ENCODE data around the gene KDM4C. TPM values are rescaled to one million over a fixed set of nuclear protein-coding genes. Genes with fewer than 3 reads are reported as not detected.

Gene KDM4C
- total and polyA plus RNA-seq, 2 of the 13 experiments (the other 11 are each of a cell fraction or from before 2014, with no cell fraction given), result 19.4 to 23.6 TPM

- no peak overlapping the region for H3K4me2 ChIP-seq (ENCODE audit: low read depth, low read length)
- H3K79me2 ChIP-seq (ENCODE audit: insufficient read depth, low read length), result peaks cover 1% of the 10 kb centered on the region
- WGBS (ENCODE audit: low lambda C conversion rate), result 86% methylated on average over 1 of the region's 2 CpGs
- ATAC-seq (no peak), DNase-seq (ENCODE audit: low spot score) (no peak), FAIRE-seq (no peak)
- no peaks in the 10 kb centered on the region for H4K20me1 ChIP-seq (ENCODE audit: insufficient read depth, low read length)
- TF ChIP-seq IKZF5 (CRISPR knock-in tag; IDR thresholded peaks at IDR 0.05), result no peak
- no peak for TF ChIP-seq ZNF883 (CRISPR knock-in tag; IDR thresholded peaks at IDR 0.05; ENCODE audit: not compliant biosample characterization)
- TF ChIP-seq RFX1 (IDR thresholded peaks at IDR 0.05), result no peak
- no peak for TF ChIP-seq REPIN1 (CRISPR knock-in tag; IDR thresholded peaks at IDR 0.05; ENCODE audit: borderline replicate concordance, low read depth)
- TF ChIP-seq SRSF4 (IDR thresholded peaks at IDR 0.05; ENCODE audit: low read depth, low read length, poor library complexity, severe bottlenecking), result no peak
- no peak for TF ChIP-seq POLR2A (IDR thresholded peaks at IDR 0.05; ENCODE audit: insufficient read depth in 1 of 2, low read depth in 2 of 2, low read length in 2 of 2)
- TF ChIP-seq HIC2 (CRISPR knock-in tag; IDR thresholded peaks at IDR 0.05; ENCODE audit: low read depth), result no peak
- TF ChIP-seq ATF4 (CRISPR knock-in tag; IDR thresholded peaks at IDR 0.05), result no peak
- no peak for TF ChIP-seq ZNF281 (CRISPR knock-in tag; IDR thresholded peaks at IDR 0.05; ENCODE audit: borderline replicate concordance)
- no peak for TF ChIP-seq NCOA1 (CRISPR knock-in tag; IDR thresholded peaks at IDR 0.05)
- no peak for TF ChIP-seq ZNF503 (CRISPR knock-in tag; IDR thresholded peaks at IDR 0.05)
- ChIA-PET CTCF (ENCODE audit: low intra/inter-chr PET ratio, low total read pairs) (no interaction called here), POLR2A (no interaction called here)
- H3K27ac ChIP-seq (ENCODE audit: extremely low read length, insufficient read depth, low read length), result no peak overlapping the region
- in situ Hi-C loops (cut with HindIII; ENCODE audit: extremely low pct_ligation_motif_present, low pct_unique_long_range_greater_than_20kb) (no loop called here), intact Hi-C loops (cut with micrococcal nuclease; ENCODE audit: unreplicated experiment) (no loop called here)
- no peak overlapping the region for H2AFZ ChIP-seq (ENCODE audit: low read length)
- no peaks in the 10 kb centered on the region for H3K9me3 ChIP-seq (ENCODE audit: low read length)
- 0 out of 5 replicates have a peak, but pooled peaks cover 0 to 3% of the 10 kb centered on the region in 2 experiments for H3K36me3 ChIP-seq (replicated peaks in 1 of 2; ENCODE audit: control insufficient read depth in 1 of 2, insufficient read depth in 2 of 2, low read length in 2 of 2)
- no peaks in the 10 kb centered on the region for H3K27me3 ChIP-seq (ENCODE audit: control insufficient read depth in 1 of 2, insufficient read depth in 2 of 2, low read length in 2 of 2)
- no peak overlapping the region for H3K4me3 ChIP-seq (replicated peaks in 1 of 3; ENCODE audit: insufficient read depth in 1 of 3, low read depth in 2 of 3, low read length in 3 of 3)
- peaks cover 14% of the 10 kb centered on the region; the same call in 1 of the 2 replicates for H3K4me1 ChIP-seq (ENCODE audit: insufficient read depth, low read length)
- no TSS peak for BruUV-seq (replicated peaks)
- H3K9ac ChIP-seq (ENCODE audit: insufficient read depth, low read depth, low read length), result no peak overlapping the region
Observed at GRCh38 chr9:6938873-6939272, 181.1 kb downstream of the KDM4C start.
